M059J (cell line): ENCODE data around the gene SLC5A11. TPM values are rescaled to one million over a fixed set of nuclear protein-coding genes. Genes with fewer than 3 reads are reported as not detected.

Source experiments
- DNase-seq: peaks from one replicate; pipeline ENCODE4 v3.0.0-alpha.2; 2012; ENCODE audit warnings: low read depth
- total RNA-seq: library from RNA; depleted of rRNA; stranded (reverse); fragments of >200 nt; shearing (Covaris generic); gene quantifications from 2 replicates; pipeline ENCODE4 v1.2.3, GENCODE V29; 2014

SLC5A11 gene
- total RNA-seq, 1 experiment from 2014 or later = not detected

- no peak for DNase-seq
Measured at GRCh38 chr16:24917891-24918290, 72.1 kb downstream of the SLC5A11 start.

GRCh38 chr16:24918641-24919040 lies 72.9 kb downstream of the SLC5A11 start:
- no peak for DNase-seq

DNA sequence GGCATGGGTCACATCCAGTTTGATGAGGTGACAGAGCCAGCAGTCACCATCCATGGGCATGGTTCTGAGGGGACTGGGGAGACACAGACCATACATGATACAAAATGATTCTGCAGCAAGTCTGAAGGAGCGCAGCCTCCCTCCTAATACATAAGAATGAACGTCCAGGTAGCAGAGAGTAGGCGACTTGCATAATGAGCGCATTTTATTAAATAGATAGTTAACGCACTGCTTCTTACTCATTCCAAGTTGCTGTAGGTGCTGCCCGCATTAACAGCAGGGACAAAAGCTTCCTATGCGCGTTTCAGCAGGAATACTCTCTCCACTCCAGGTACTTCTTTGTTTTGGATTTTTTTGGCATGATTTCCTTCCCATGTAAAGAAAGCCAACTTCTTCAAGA lies 73.8 kb downstream of the SLC5A11 start:
- DNase-seq = no peak

GRCh38 chr16:24920568-24920967 lies 74.8 kb downstream of the SLC5A11 start:
- no peak for DNase-seq

DNA sequence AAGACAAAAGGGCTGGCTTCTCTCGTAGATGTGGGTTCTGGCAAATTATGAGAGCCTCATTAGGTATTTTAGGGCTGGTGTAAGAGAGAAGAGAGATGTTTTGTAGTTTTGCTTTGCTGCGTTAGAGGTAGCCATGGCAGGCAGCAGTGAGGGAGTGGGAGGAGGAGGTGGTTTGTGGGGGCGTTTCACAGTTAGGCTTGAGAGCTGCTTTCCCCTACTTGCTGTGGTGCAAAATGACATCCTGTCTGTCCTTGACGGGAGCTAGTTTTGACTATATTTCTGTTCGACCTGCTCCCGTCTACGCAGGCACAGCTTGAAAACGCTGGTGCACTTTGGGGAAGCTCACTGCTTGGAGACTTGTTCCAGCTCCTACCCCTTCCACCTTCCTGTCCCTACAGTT lies 75.5 kb downstream of the SLC5A11 start:
- DNase-seq = no peak

DNA sequence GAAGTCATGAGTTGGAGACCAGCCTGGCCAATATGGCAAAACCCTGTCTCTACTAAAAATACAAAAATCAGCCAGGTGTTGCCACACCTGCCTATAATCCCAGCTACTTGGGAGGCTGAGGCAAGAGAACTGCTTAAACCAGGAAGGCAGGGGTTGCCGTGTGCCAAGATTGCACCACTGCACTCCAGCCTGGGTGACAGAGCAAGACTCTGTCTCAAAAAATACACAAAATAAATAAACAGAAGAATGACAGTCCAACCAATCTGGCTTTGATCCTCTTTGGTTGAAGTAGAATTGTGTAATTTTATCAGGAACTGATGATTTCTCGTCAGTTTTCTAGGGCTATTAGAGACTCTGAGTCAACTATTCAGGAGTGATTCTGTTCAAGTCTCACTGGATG lies 79.4 kb downstream of the SLC5A11 start:
- DNase-seq = no peak

GRCh38 chr16:24929409-24929808 lies 83.6 kb downstream of the SLC5A11 start:
- DNase-seq = no peak

DNA sequence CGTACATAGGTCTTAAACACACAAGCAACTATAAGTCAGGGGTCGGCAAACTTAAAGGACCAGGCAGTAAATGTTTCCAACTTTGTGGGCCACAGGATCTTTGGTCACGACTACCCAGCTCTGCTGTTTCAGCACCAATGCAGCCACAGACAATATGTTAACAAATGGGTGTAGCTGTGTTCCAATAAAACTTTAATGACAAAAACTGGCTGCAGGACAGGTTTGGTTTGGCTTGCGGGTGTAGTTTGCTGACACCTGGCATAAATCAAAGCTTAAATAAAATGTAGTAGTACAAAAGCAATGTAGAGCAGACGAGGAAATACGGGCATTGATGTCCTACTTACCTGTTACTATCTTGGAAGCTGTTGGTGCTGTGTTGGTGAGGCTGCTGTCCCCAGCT lies 84.7 kb downstream of the SLC5A11 start:
- no peak for DNase-seq

DNA sequence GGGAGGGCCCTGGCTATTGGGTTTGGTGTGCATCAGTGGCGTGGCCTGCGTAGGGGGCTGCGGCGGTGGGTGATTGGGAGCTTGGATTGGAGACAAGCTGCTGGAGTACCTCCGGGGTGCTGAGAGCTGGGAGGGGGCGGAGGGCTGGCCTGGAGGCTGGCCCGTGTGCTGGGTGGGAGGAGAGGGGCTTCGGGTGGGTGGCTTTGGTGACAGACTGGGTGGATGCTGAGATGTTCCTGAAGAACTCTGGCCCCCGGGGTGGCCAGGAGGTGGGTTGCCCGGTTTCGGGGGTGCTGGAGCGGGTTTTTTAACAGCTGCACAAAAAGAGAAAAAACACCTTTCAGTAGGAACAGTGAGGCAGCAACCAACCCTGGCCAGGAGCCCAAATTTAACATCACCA lies 85.3 kb downstream of the SLC5A11 start:
- no peak for DNase-seq

DNA sequence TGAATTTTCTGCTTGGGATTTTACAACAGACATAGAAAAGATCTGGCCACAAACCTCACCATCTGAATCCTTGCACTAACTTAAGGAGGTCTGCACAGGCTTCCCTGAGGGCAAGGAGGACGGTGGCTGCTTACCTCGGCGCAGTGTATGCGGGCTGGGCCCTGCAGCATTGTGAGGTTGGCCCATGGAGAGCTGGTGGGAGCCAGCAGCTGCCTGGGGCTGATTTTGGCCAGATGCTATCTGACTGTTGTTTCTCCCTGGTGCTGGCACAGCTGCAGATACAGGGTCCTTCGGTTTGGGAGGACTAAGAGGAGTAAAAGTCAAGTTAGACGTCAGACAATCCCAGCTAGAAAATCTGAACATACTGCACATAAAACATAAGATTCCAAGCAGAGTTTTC lies 89.6 kb downstream of the SLC5A11 start:
- no peak for DNase-seq

DNA sequence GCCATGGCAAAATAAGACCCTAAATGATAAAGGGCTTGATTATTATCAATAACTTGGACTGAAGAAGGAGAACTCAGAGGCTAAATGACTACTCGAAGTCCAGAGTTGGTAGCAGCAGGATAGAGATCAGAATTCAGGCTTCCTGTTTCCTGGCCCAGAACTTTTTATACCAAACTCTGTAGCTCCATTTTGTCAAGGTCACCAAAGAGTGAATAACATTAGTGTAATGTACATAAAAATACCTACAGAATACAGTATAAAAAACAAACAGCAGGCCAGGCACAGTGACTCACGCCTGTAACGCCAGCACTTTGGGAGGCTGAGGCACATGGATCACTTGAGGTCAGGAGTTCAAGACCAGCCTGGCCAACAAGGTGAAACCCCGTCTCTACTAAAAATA lies 90.4 kb downstream of the SLC5A11 start:
- DNase-seq = no peak

GRCh38 chr16:24939224-24939623 lies 93.5 kb downstream of the SLC5A11 start:
- no peak for DNase-seq

- DNase-seq = no peak
Measured at GRCh38 chr16:24939738-24940137, 94.0 kb downstream of the SLC5A11 start.

DNA sequence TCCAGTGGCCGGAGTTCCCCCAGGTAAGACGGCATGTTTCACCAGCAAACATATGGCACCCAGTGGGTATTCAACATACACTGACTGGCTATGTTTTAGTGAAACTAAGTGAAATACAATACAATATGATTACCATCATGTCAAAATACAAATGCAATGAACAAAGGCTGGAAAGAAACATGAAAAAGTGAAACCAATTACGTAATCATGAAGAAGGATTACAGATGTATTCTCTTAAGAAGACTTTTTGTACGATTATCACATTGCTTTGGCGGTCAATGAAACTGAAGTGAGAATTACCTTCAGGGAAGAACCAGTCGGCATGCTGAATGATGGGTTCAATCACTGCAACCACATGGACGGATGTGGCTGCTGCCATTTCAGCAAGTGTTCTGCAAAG lies 97.7 kb downstream of the SLC5A11 start:
- DNase-seq = no peak

GRCh38 chr16:24944206-24944605 lies 98.4 kb downstream of the SLC5A11 start:
- no peak for DNase-seq

GRCh38 chr16:24946155-24946554 lies 100.4 kb downstream of the SLC5A11 start:
- no peak for DNase-seq

DNA sequence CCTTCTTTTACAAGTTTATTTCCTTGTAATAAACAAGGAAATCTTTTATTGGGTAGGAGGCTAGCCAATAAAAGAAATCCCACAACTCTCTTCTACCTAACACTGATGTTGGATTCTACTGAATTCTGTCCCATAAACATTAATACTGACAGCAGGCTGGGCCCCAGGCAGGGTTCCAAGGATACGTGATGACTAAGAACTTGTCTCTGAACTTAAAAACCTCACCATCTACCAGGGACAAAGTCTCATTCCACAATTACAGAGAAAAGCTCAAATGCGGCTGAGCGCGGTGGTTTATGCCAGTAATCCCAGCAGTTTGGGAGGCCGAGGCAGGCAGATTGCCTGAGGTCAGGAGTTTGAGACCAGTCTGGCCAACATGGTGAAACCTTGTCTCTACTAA lies 104.5 kb downstream of the SLC5A11 start:
- peak; percentile 88 for DNase-seq

DNA sequence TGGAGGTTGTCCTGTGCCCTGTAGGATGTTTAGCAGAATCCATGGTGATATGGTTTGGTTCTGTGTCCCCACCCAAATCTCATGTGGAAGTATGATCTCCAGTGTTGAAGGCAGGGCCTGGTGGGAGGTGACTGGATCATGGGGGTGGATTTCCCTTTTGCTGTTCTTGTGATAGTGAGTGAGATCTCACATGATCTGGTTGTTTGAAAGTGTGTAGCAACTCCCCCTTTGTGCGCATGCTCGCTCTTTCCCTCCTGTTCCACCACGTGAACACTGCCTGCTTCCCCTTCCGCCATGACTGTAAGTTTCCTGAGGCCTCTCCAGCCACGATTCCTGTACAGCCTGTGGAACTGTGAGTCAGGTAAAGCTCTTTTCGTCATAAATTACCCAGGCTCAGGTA lies 107.5 kb downstream of the SLC5A11 start:
- DNase-seq = no peak

DNA sequence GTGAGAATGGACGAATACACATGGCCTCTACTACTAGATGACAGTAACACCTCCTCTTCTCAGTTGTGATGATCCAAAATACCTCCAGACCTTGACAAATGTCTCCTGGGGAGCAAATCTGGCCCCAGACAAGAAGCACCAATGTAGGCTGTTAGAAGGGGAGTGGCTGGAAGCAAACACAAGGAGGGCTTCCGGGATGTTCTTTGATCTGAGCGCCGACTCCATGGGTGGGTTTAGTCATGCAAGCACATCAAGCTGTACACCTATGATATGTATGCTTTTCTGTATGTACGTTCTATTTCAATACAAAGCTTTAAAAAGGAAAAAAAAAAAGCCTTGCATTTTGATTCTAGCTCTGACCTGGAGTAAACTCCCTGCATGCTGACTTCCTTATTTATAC lies 108.0 kb downstream of the SLC5A11 start:
- DNase-seq = no peak

- DNase-seq = no peak
Measured at GRCh38 chr16:24954137-24954536, 108.4 kb downstream of the SLC5A11 start.

DNA sequence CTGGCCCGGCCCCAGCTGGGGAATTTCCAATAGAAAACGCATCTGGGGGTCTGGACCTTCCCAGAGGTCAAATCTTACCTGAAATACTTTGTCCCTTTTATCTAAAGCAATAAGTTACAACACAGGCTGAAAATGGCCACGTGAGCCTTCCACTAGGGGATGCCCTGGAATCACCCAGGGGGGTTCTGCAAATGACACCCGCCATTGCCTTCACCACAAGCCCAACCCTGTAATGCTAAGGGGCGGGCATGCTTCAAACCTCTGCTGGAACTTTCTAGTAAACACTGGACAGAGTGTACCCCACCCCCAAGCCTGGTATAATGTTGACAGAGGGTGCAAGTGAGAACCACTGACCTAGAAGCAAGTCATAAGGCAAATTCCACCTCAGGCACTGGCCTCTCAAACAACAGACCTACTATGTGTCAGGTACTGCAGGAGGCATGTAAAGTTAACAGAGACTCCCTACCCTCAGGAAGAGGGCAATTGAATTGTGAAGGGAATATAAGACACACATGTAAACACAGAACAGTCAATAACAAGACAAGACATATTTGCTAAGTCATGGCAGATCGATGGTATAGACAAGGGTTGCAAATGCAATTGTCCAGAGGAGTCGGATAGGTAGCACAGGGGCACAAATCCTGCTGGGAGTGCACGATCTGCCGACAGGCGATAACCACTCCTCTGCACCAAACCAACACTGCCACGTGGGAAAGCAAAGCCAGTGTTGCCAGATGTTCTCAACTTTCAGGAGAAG lies 110.4 kb downstream of the SLC5A11 start:
- DNase-seq = peak; percentile 15

DNA sequence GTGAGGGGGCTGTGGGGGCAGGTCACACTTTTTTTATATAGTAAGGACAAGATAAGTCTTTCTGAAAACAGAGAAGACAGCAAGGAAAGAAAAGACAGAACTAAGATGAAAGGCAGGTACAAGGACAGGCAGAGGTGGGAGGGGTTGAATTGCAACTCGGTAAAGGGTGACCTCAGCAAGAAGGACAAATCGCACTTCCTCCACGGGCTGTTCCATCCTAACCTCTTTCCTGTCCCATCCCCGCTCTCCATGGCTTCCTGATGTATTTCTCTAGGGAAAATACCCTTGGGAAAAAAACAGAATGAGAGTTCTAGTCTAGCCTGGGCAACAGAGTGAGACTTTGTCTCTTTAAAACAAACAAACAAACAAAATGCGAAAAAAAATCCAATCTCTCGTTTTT lies 112.1 kb downstream of the SLC5A11 start:
- no peak for DNase-seq
